ENCODE data around the gene ZNF275.
"Not testable (repeated sequence)": the region's sequence is repeated elsewhere in the genome, so short reads cannot be mapped to it uniquely, and the experiment has no call there.

ZNF275 gene

GRCh38 chrX:153318811-153319210 is 15.1 kb upstream of the ZNF275 start:
- DNase-seq, result peak in 1 of 10 donors; percentile 52
- intact Hi-C loops (cut with DNase I), result no loop called here

DNA sequence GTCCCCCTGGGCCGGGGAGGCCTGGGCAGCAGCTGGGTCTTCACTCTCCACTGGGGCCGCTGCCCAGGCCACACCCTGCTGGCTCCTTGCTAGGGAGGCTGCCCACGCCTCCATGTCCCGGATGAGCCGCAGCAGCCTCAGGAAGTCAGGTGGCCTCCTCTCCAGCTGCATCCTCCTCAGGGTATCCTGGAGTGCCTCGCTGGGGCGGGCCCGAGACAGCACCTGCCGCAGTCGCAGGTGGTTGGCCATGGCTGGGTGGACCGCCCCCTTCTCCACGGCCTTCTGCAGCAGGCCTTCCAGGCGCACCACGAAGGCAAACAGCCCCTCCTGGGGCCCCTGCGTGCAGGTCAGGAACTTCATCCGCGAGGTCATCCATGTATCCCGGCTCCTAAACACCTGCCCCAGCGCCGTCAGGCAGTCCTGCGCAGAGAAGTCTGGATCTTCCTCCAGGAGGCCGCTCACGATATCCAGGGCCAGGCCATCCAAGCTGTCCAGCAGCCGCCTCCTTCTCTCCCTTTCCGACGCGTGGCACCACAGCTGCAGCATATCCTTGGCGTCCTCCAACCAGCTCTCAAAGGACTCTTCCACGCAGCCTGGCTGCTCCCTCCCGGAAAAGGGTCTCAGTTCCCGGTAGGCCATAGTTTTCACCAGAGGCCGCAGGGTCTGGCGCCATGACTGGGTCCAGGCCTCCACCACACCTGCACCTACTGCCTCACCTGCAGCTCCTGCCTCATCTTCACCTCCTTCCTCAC is 14.5 kb upstream of the ZNF275 start:
- intact Hi-C loops (cut with DNase I), result no loop called here
- peak in 2 of 10 donors; percentile 61 to 69 for DNase-seq

DNA sequence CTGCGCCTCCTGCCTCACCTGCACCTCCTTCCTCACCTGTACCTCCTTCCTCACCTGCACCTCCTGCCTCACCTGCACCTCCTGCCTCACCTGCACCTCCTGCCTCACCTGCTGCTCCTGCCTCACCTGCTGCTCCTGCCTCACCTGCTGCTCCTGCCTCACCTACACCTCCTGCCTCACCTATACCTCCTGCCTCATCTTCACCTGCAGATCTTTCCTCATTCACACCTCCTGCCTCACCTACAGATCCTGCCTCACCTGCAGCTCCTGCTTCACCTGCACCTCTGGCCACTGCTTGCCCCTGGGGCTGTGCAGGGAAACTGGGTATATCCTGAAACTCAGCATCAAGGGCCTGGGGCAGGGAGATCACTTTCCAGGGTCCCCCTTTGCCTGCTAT is 13.9 kb upstream of the ZNF275 start:
- peak in 1 of 10 donors; percentile 36 for DNase-seq
- intact Hi-C loops (cut with DNase I), result not testable (repeated sequence)

- intact Hi-C loops (cut with DNase I), result no loop called here
- peak in 1 of 10 donors; percentile 49 for DNase-seq
Measured at GRCh38 chrX:153320555-153321184, 13.3 kb upstream of the ZNF275 start.

DNA sequence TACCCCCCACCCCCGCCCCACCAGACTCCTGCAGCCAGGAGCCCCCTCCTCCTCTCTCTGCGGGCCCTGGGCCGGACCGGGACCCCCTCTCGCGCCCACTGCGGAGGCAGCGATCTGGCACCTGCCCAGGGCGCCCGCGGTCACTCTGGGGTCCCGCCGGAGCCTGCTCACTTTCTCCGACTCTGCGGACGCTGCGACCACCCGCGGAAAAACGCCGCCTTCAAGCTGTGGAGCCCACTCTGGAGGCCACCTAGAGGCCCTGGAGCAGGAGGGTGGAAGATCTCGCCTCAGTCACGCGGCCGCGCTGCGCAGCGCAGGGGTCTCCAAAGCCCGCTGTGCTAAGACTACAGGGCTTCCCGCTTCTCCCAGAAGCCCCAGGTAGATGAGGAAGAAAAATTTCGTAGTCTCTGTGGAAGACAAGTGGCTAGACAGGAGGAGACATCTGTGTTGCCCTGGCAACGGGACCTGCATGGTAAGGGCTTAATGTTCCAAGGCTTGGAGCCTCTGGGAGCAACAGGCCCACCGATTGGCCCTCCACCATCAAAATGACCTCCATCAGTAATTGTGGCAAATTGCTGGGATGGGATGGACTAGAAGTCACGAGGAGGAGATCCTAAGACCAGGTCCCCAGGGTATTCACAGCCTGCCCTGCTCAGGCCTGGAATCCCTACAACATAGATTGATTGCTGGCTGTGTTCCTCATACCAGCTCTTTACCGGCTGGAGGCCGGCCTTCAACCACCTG is 12.4 kb upstream of the ZNF275 start, which contains the start of gene PNMA6F:
Gene PNMA6F (minus strand): TSS at position 387 of the 744 bp plus-strand sequence. CDS start 1,093 bp downstream, outside the sequence.
- intact Hi-C loops (cut with DNase I), result no loop called here
- peak in 3 of 10 donors; percentile 14 to 78 (median 74) for DNase-seq

DNA sequence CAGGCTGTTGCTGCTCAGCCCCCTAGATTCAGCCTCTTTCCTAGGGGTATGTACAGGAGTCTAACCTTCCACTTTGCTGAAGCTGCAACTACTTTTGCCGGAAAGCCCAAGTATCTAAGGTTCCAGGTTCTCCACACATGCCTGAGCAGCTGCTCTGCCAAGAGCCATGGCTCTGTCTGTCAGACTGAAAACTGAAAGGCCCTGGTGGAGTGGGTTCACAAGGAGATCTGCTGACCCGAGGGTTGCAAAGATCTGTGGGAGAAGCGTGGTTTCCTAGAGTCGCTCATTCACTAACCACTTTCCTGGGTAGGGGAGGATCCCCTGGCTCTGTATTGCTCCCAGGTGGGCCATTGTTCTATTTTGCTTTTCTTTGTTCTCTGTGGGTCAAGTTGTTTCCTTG is 6.4 kb upstream of the ZNF275 start:
- no peak for DNase-seq
- intact Hi-C loops (cut with DNase I), result no loop called here

DNA sequence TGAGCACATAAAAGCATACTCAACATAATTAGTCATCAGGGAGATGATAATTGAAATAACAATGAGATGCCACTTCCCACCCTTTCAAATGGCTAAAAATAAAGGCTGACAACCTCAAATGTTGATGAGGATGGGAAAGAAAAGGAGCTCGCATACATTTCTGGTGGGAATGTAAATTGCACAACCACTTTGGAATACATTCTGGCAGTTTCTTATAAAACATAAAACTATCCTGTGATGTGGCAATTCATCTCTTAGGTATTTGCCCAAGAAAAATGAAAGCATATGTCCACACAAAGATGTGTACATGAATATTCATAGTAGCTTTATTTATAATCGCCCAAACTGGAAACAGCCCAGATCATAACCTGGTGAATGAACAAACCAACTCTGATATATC is 687 bp upstream of the ZNF275 start:
- no peak for DNase-seq

GRCh38 chrX:153334654-153335295 is 822 bp downstream of the ZNF275 start:
- intact Hi-C loops (cut with DNase I), result no loop called here
- peak in 1 of 10 donors; percentile 70 for DNase-seq

More for the DNA sequence above, 687 bp upstream of the ZNF275 start:
- intact Hi-C loops (cut with DNase I), result no loop called here

GRCh38 chrX:153336121-153336894 is 2.4 kb downstream of the ZNF275 start:
- DNase-seq, result peak in 1 of 10 donors; percentile 61

DNA sequence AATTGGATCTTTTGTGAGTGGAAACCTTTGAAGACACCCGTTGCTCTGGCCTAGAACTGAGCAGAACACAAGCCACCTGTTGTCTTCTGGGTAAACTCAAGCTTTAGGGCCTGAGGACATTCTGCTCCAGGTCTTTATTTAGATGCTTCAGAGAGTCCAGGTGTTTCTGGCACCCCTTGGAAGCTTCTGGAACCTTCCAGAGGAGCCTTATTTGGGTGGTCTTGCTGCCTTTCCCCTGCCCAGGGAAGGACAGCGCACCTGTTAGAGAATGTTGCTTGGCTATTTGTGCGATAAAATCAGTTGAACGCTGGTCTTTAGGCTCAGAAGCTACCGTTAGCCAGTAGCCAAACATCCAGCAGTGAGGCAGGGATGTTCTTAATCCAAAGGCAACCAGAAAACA is 3.0 kb downstream of the ZNF275 start:
- DNase-seq, result no peak
- intact Hi-C loops (cut with DNase I), result no loop called here

More at GRCh38 chrX:153336121-153336894, 2.4 kb downstream of the ZNF275 start:
- intact Hi-C loops (cut with DNase I), result no loop called here

DNA sequence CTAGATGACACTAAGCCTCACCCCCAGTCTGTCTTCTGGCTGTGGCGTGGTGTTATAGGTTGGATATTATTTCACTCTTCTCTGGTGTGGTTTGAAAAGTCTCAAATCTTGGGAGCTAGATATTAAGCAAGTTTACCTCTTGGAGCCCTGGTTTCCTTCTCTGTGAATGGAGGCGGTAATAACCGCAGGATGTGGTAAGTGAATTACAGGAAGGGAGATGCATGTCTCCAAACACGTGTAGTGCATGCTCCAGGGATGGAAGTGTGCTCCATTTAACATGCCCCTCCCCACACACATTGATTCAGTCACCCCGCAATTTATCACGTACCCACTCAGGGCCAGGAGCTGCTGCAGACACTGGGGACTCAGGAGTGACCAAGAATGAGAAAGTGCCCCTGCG is 4.9 kb downstream of the ZNF275 start:
- DNase-seq, result no peak
- intact Hi-C loops (cut with DNase I), result no loop called here

GRCh38 chrX:153339662-153340061 is 5.7 kb downstream of the ZNF275 start:
- intact Hi-C loops (cut with DNase I), result no loop called here
- DNase-seq, result no peak

GRCh38 chrX:153340111-153340510 is 6.2 kb downstream of the ZNF275 start:
- intact Hi-C loops (cut with DNase I), result no loop called here
- DNase-seq, result no peak

DNA sequence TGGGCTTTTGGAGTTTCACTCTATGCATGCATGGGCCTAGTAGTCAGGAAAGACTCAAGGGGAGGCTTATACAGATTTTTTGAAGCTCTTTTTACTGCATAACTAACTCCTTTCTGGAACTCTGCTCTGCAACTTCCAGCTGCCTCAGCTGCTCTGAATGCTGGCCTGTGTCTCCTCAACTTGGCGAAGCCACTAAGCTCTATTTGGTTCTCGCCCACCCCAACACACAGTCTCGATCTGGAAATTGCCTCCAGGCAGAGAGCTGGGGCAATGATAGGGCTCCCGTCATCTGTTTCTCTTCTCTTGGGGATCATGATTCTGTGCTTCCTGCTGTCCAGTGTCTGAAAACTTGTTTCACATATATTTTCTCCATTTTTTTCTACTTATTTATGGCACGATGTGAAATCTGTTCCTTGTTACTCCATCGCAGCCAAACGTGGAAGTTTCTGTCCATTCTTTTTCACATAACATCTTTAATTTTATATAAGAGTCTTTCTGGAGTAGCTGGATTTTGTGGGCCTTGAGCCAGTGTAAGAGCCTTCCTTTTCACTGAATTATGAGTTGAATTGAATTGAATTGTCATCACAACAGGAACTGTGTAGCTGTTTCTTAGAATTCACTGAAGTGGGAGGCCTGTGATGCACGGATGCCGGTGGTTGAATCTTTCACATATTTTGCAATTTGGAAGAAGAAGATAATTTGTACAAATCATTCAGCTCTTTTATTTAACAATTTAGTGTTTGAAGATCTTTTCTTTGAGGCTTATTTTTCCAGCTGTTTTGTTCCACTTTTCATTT is 9.0 kb downstream of the ZNF275 start:
- intact Hi-C loops (cut with DNase I), result no loop called here
- peak in 1 of 10 donors; percentile 77 for DNase-seq

DNA sequence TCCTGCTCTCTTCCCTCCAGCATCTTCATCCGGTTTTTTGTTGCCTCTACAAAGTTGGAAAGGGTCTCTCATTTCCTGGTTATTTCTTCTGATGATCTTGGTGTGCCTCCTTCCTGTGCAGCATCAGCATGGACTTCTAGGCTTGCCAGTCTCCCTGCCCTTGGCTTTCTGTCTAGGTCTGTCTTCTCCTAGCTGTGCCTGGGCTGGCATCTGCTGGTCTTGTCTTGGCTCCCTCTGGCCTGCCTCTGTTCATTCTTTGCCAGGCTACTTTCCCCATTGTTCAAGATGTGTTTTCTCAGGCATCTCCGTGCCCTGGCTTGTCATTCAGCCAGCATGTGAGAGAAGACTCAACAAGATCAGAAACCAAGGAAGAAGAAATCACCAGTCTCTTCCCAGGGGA is 9.7 kb downstream of the ZNF275 start:
- intact Hi-C loops (cut with DNase I), result no loop called here
- no peak for DNase-seq

- intact Hi-C loops (cut with DNase I), result no loop called here
- peak in 1 of 10 donors; percentile 73 for DNase-seq
Measured at GRCh38 chrX:153347530-153347929, 13.6 kb downstream of the ZNF275 start.

DNA sequence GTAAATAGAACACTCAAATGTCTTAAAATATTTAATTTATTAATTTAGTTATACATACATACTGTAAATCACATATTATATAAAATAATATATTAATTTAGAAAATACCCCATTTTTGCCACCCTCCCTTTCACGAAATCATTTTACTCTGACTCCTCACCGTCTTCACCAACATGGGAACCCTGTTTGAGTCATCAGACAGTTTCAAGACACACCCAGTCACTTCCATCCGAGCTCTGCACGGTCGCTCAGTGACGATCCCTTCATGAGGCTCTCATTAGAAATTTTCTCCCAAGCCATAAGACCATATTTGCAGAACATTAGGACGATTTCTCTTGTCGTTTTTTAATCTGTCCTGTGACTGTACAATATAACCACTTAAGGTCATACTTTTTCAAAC is 14.5 kb downstream of the ZNF275 start:
- intact Hi-C loops (cut with DNase I), result no loop called here

GRCh38 chrX:153349952-153350351 is 16.0 kb downstream of the ZNF275 start:
- no peak for DNase-seq
- intact Hi-C loops (cut with DNase I), result no loop called here

More for the DNA sequence above, 14.5 kb downstream of the ZNF275 start:
- DNase-seq, result no peak

DNA sequence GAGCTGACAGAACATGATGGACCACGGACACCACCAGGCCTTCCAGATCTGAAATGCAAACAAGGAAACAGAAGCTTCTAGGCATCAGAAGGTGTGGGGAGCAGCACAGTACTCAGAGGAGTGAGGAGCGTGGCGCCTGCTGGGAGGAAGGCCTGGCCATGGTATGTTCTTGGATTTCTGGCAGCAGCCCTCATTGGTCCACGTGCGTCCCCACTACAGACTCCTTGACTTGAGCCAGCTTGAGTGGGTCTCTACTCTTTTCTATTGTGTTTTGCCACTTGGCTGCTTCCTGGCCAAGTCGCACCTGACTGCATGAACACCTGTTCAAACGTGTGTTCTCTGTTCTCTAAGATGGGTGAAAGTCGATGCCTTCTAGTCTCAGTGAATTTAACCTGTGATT is 18.0 kb downstream of the ZNF275 start:
- intact Hi-C loops (cut with DNase I), result no loop called here
- peak in 1 of 10 donors; percentile 26 for DNase-seq

Data from posterior cingulate gyrus (tissue), 11 donors.